Liver (tissue), 9 donors: ENCODE measurements around the gene SLC2A10. TPM values are rescaled to one million over a fixed set of nuclear protein-coding genes. Genes with fewer than 3 reads are reported as not detected.

Experiments used
- DNase-seq: peaks from one replicate; pipeline ENCODE4 v3.0.0-alpha.2; 2017; ENCODE audit warnings: low spot score
- H3K27ac ChIP-seq, 2 donors: one replicate each; pipeline ENCODE4 v1.7.0; 2013; ENCODE audit warnings: inconsistent platforms in 2 of 2, low read length in 2 of 2, control low read depth in 1 of 2, low read depth in 1 of 2, mild to moderate bottlenecking in 1 of 2
- H3K27me3 ChIP-seq, 4 donors: one replicate each; pipeline versions ENCODE4 v1.6.1 to v1.7.0; 2013; ENCODE audit warnings: low read length in 3 of 4, inconsistent platforms in 1 of 4, mild to moderate bottlenecking in 1 of 4, moderate library complexity in 1 of 4; ENCODE audit not compliant: control insufficient read depth in 4 of 4, insufficient read depth in 4 of 4
- H3K36me3 ChIP-seq, 4 donors: one replicate each; pipeline versions ENCODE4 v1.6.1 to v1.7.0; 2013; ENCODE audit warnings: low read length in 3 of 4, mild to moderate bottlenecking in 3 of 4, low read depth in 1 of 4, moderate library complexity in 1 of 4; ENCODE audit not compliant: control insufficient read depth in 4 of 4, insufficient read depth in 3 of 4
- H3K4me1 ChIP-seq, 4 donors: one replicate each; pipeline versions ENCODE4 v1.6.1 to v1.7.0; 2013; ENCODE audit warnings: low read length in 3 of 4, mild to moderate bottlenecking in 3 of 4, moderate library complexity in 1 of 4; ENCODE audit not compliant: control insufficient read depth in 4 of 4, insufficient read depth in 4 of 4
- H3K4me3 ChIP-seq, 3 donors: one replicate each; pipeline versions ENCODE4 v1.6.1 to v1.7.0; 2013; ENCODE audit warnings: low read length in 3 of 3, control low read depth in 1 of 3, low read depth in 1 of 3, mild to moderate bottlenecking in 1 of 3
- H3K9ac ChIP-seq, 2 donors: one replicate each; pipeline ENCODE4 v1.7.0; 2013; ENCODE audit warnings: low read length in 2 of 2, mild to moderate bottlenecking in 2 of 2, moderate library complexity in 2 of 2, control low read depth in 1 of 2, low read depth in 1 of 2
- H3K9me3 ChIP-seq, 4 donors: one replicate each; pipeline versions ENCODE4 v1.6.1 to v1.7.0; 2013; ENCODE audit warnings: low read length in 3 of 4; ENCODE audit not compliant: control insufficient read depth in 4 of 4
- EGR1 ChIP-seq, 2 donors: IDR thresholded peaks; 2 replicates each; pipeline ENCODE4 v1.6.1; 2016 to 2018; ENCODE audit warnings: antibody characterized with exemption in 2 of 2, low read depth in 2 of 2
- FOXA1 ChIP-seq: IDR thresholded peaks from 2 replicates; pipeline ENCODE4 v1.6.1; 2016; ENCODE audit warnings: antibody characterized with exemption
- FOXA2 ChIP-seq: IDR thresholded peaks from 2 replicates; pipeline ENCODE4 v1.6.1; 2016; ENCODE audit warnings: antibody characterized with exemption
- GABPA ChIP-seq, 2 donors: IDR thresholded peaks in 1 of 2; conservative IDR thresholded peaks in 1 of 2; 2 replicates each; pipeline ENCODE4 v1.6.1; 2016; ENCODE audit warnings: antibody characterized with exemption in 2 of 2, mild to moderate bottlenecking in 1 of 2, moderate library complexity in 1 of 2
- HNF4G ChIP-seq: IDR thresholded peaks from 2 replicates; pipeline ENCODE4 v1.6.1; 2016; ENCODE audit warnings: antibody characterized with exemption
- RXRA ChIP-seq, 2 donors: IDR thresholded peaks; 2 replicates each; pipeline ENCODE4 v1.6.1; 2017 to 2018; ENCODE audit warnings: antibody characterized with exemption in 2 of 2, mild to moderate bottlenecking in 1 of 2
- SP1 ChIP-seq: IDR thresholded peaks from 2 replicates; pipeline ENCODE4 v1.6.1; 2018; ENCODE audit warnings: antibody characterized with exemption, mild to moderate bottlenecking
- TAF1 ChIP-seq: conservative IDR thresholded peaks from 2 replicates; pipeline ENCODE4 v1.6.1; 2016; ENCODE audit warnings: antibody characterized with exemption, mild to moderate bottlenecking
- YY1 ChIP-seq: IDR thresholded peaks from 2 replicates; pipeline ENCODE4 v1.6.1; 2016; ENCODE audit warnings: antibody characterized with exemption, mild to moderate bottlenecking
- WGBS: extraction: QIAGEN DNeasy Blood & Tissue Kit; methylation state at CpG from one replicate; pipeline ENCODE4 v1.1.7; 2013; 5-methylcytosine and 5-hydroxymethylcytosine counted together
- polyA plus RNA-seq, 2 donors: library from polyadenylated mRNA; stranded (reverse) in 1 of 2; unstranded in 1 of 2; fragments of 200-250 nt in 1 of 2; fragments of >200 nt in 1 of 2; fragmentation: Nextera tagmentation in 1 of 2; extraction: Ambion mirVana in 1 of 2; gene quantifications; one replicate each; pipeline versions ENCODE4 v1.2.1 to v1.2.3, GENCODE V29; 2013 to 2015
- total RNA-seq, 2 donors: library from RNA; depleted of rRNA; stranded (reverse); fragments of >200 nt; gene quantifications; one replicate each; pipeline ENCODE4 v1.2.3, GENCODE V29; 2014
- TF ChIP-seq, protein P1 (sequence below): IDR thresholded peaks from 2 replicates; pipeline ENCODE4 v1.6.1; 2016; ENCODE audit warnings: antibody characterized with exemption, mild to moderate bottlenecking
- TF ChIP-seq, protein P2 (sequence below): IDR thresholded peaks from 2 replicates; pipeline ENCODE4 v1.6.1; 2016; ENCODE audit warnings: antibody characterized with exemption
- TF ChIP-seq, protein P3 (sequence below): IDR thresholded peaks from 2 replicates; pipeline ENCODE4 v1.6.1; 2016; ENCODE audit warnings: antibody characterized with exemption
- donor health status: healthy.
- donor health status: healthy.
- donor health status: healthy.
- donor health status: healthy.
- donor health status: healthy.

SLC2A10 gene
- total and polyA plus RNA-seq, 4 donors: 8.0 to 79.7 (median 26.7) TPM

DNA sequence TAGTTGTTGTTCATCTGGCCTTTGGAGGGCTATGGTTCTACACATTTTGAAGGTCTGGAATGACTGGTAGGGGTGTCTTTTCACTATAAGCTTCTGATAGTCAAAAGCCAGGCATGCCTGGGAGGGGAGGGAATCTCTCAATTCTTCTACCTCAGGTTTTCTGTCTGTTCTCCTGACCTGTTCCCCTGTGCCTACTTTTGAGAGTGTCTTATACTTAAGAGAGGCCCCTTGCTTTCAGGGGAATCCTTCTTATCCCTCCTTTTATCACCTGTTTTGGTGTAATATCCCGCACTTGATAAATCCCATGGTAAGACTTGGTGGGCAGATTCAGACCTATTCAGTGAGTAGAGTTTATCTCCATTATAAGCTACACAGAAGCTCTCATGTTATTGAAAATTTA lies 47.8 kb upstream of the SLC2A10 start:
- no peak overlapping the region for H3K4me3 ChIP-seq
- H3K9me3 ChIP-seq: no peaks in the 10 kb centered on the region
- H3K9ac ChIP-seq: no peak overlapping the region
- H3K36me3 ChIP-seq: no peaks in the 10 kb centered on the region
- WGBS: 96% methylated on average over 1 of the region's 1 CpG
- H3K27me3 ChIP-seq: no peaks in the 10 kb centered on the region
- no peak overlapping the region for H3K27ac ChIP-seq
- TF ChIP-seq RXRA (IDR thresholded peaks at IDR 0.05): no peak
- no peak for TF ChIP-seq FOXA1
- no peak for TF ChIP-seq HNF4G
- TF ChIP-seq, protein P1, sequence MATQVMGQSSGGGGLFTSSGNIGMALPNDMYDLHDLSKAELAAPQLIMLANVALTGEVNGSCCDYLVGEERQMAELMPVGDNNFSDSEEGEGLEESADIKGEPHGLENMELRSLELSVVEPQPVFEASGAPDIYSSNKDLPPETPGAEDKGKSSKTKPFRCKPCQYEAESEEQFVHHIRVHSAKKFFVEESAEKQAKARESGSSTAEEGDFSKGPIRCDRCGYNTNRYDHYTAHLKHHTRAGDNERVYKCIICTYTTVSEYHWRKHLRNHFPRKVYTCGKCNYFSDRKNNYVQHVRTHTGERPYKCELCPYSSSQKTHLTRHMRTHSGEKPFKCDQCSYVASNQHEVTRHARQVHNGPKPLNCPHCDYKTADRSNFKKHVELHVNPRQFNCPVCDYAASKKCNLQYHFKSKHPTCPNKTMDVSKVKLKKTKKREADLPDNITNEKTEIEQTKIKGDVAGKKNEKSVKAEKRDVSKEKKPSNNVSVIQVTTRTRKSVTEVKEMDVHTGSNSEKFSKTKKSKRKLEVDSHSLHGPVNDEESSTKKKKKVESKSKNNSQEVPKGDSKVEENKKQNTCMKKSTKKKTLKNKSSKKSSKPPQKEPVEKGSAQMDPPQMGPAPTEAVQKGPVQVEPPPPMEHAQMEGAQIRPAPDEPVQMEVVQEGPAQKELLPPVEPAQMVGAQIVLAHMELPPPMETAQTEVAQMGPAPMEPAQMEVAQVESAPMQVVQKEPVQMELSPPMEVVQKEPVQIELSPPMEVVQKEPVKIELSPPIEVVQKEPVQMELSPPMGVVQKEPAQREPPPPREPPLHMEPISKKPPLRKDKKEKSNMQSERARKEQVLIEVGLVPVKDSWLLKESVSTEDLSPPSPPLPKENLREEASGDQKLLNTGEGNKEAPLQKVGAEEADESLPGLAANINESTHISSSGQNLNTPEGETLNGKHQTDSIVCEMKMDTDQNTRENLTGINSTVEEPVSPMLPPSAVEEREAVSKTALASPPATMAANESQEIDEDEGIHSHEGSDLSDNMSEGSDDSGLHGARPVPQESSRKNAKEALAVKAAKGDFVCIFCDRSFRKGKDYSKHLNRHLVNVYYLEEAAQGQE: no peak
- TF ChIP-seq, protein P2, sequence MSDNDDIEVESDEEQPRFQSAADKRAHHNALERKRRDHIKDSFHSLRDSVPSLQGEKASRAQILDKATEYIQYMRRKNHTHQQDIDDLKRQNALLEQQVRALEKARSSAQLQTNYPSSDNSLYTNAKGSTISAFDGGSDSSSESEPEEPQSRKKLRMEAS: no peak
- TF ChIP-seq GABPA (IDR thresholded peaks at IDR 0.05 in 1 of 2, conservative IDR thresholded peaks at IDR 0.05 in 1 of 2): no peak
- no peak for TF ChIP-seq FOXA2
- TF ChIP-seq, protein P3, sequence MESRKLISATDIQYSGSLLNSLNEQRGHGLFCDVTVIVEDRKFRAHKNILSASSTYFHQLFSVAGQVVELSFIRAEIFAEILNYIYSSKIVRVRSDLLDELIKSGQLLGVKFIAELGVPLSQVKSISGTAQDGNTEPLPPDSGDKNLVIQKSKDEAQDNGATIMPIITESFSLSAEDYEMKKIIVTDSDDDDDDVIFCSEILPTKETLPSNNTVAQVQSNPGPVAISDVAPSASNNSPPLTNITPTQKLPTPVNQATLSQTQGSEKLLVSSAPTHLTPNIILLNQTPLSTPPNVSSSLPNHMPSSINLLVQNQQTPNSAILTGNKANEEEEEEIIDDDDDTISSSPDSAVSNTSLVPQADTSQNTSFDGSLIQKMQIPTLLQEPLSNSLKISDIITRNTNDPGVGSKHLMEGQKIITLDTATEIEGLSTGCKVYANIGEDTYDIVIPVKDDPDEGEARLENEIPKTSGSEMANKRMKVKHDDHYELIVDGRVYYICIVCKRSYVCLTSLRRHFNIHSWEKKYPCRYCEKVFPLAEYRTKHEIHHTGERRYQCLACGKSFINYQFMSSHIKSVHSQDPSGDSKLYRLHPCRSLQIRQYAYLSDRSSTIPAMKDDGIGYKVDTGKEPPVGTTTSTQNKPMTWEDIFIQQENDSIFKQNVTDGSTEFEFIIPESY: no peak
- TF ChIP-seq EGR1 (IDR thresholded peaks at IDR 0.05; ENCODE audit: low read depth in 2 of 2): no peak
- DNase-seq: no peak
- H3K4me1 ChIP-seq: peaks cover 0 to 3% (median under 1%) of the 10 kb centered on the region in 4 donors

DNA sequence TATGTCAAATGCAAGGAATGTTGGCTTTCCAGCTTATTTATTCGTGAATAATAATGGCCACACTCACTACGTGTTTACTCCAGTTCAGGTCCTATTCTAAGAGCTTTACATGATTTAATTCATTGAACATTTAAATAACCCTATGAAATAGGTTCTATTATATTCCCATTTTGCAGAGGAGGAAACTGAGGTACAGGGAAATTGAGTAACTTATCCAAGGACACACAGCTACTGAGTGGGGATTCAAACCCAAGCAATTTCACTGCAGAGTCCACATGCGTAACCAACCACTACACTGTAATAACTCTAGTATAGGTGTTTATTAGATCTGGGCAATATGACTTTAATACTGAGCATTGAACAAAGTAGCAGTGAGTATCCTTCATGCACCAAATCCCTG lies 45.9 kb upstream of the SLC2A10 start:
- H3K27ac ChIP-seq: no peak overlapping the region
- H3K4me3 ChIP-seq: no peak overlapping the region
- H3K4me1 ChIP-seq: peaks cover 1 to 17% (median 7%) of the 10 kb centered on the region in 4 donors
- TF ChIP-seq, protein P1: no peak
- TF ChIP-seq SP1 (no peak), YY1 (no peak), EGR1 (IDR thresholded peaks at IDR 0.05; ENCODE audit: low read depth in 2 of 2) (no peak), TAF1 (no peak)
- TF ChIP-seq, protein P2: no peak
- no peak for DNase-seq
- WGBS: 96% methylated on average over 3 of the region's 3 CpGs
- no peaks in the 10 kb centered on the region for H3K27me3 ChIP-seq
- no peak overlapping the region for H3K9ac ChIP-seq
- H3K9me3 ChIP-seq: no peaks in the 10 kb centered on the region
- no peaks in the 10 kb centered on the region for H3K36me3 ChIP-seq
